Measurements from ENCODE around the gene CACNA1H. TPM values are rescaled to one million over a fixed set of nuclear protein-coding genes. Genes with fewer than 3 reads are reported as not detected.
"Not testable (repeated sequence)": the region's sequence is repeated elsewhere in the genome, so short reads cannot be mapped to it uniquely, and the experiment has no call there.

CACNA1H gene
- total RNA-seq, 1 donor from 2014 or later: 14.7 TPM

DNA sequence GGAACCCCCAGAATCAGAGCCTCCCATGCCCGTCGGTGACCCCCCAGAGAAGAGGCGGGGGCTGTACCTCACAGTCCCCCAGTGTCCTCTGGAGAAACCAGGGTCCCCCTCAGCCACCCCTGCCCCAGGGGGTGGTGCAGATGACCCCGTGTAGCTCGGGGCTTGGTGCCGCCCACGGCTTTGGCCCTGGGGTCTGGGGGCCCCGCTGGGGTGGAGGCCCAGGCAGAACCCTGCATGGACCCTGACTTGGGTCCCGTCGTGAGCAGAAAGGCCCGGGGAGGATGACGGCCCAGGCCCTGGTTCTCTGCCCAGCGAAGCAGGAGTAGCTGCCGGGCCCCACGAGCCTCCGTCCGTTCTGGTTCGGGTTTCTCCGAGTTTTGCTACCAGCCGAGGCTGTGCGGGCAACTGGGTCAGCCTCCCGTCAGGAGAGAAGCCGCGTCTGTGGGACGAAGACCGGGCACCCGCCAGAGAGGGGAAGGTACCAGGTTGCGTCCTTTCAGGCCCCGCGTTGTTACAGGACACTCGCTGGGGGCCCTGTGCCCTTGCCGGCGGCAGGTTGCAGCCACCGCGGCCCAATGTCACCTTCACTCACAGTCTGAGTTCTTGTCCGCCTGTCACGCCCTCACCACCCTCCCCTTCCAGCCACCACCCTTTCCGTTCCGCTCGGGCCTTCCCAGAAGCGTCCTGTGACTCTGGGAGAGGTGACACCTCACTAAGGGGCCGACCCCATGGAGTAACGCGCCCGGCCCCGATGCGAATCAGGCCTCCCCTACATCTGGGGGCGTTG is 68.1 kb downstream of the CACNA1H start:
- FAIRE-seq: no peak
- DNase-seq (ENCODE audit: low spot score in 2 of 2): no peak

DNA sequence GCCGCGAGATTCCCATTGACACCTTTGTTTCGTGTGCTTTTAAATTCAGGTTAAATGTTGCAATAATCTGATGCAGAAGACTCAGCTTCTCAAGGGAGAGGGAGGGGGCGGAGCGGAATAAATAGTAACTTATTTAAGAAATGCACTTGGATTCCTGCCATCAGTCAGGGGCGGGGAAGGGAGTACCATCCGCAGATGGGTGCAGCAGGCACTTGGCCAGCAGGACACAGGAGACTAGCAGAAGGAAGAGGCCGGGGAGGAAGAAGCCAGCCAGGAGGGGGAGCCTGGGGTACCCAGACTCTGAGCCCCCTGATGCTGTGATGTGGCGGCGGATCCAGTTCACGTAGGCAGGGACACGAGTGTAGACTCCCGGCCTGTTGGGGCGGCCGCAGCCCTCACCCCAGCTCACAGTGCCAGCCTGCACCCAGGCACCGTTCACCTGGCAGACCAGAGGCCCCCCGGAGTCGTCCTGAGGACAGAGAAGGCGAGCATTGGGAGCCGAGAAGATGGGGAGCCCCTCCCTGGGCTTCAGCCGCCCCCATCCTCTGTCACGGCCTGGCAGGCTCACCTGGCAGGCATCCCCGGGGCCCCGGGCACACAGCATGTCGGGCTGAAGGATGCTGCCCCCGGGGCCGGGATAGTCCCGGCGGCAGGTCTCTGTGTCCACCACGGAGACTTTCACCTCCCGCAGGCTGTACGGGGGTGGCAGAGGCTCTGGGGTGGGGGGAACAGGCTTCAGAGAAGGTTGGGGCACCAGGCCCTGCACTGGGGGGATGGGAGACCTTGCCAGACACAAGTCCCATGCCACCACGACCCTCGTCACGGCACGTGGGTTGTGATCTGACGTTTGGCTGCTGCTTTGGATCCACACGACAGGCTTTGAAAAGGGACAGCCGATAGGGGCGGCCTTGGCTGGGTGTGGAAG is 69.0 kb downstream of the CACNA1H start:
- FAIRE-seq (no peak), DNase-seq (ENCODE audit: low spot score in 2 of 2) (no peak)

DNA sequence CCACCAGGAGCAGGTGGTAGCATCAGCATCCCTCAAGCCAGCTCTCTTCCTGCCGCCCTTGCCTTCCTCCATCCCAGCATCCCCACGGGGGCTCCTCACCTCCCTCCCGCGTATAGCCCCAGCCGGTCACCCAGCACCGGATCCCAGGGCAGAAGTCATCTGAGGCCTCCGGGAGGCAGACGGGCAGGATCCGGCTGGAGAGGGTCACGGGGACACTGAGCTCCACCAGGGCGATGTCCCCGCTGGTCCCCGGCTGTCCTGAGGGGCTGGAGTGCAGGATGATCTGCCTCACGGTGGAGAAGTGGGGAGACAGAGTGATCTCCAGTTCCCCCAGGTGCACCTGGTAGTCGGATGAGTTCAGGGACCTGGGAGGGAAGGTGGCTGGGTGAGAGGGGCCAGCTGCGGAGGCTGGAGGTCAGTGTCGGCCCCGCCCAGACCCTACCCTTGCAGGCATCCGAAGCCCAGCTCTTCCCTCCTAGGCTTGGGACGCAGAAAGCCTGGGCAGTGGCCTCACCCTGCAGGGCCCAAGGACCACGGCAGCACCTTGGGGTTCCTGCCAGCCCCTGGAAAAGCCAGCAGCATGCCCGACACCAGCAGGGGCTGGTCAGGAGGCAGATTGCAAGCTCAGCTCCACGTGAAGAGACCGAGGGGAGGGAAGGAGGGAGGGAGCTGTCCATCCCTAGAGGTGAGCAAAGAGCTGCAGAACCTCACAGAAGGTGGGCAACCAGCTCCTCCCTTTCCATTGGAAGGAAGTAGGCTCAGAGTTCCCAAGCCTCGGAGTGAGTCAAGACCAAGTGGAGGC is 69.8 kb downstream of the CACNA1H start:
- no peak for DNase-seq (ENCODE audit: low spot score in 2 of 2)
- FAIRE-seq: no peak

DNA sequence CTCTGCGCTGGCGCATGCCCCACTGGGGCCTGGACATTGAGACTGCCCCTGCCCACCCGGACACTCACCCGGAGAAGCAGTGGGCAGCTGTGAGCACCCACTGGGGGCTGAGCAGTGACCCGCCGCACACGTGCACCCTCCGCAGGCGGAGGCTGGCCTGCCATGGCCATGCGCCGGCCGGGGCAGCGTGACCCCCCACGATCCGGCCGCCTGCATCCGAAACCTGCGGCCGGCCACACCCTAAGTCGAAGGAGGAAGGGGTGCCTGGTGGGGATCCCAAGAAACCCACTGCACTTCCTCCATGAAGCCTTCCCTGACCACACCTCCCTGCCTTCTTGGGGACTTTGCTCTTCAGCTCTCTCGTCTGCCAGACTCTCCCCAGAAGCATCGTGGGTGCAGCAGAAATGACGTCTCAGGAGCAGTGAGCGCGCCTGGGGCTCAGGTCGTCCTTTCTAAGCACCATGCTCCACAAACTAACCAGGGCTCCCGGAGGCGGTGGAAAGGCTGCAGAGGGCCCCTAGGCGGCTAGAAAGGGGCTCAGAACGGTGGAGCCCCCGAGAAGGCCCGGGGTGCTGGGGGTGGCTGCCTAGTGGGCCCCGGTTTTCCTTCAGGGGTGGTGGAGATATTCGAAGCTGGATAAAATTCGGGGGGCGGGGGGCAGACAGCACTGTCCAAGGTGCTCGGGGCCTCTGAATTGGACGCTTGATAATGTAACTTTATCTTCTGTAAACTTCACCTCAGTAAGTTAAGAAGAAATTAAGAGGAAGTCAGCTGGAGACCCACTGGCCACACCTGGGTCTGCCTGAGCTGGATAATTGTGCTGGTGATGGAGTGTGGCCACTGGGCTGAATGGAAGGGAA is 70.7 kb downstream of the CACNA1H start:
- FAIRE-seq (no peak), DNase-seq (ENCODE audit: low spot score in 2 of 2) (no peak)

DNA sequence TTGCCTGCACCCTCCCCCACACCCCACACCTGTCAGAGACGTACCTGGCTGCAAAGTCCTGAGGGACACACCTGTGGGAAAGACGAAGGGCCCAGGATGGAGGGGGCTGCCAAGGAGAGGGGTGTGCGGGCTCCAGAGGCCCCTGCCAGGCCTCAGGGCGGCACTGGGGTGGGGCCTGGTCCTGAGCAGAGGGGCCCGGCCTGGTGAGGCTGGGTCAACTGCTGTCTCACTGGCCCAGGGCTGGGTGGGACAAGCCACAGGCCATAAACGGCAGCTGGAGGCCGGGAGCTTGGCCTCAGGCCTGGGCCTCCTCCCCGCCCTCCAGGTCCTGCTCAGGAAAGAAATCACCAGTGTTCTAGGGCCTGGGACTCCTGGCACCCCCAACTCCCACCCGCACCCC is 71.7 kb downstream of the CACNA1H start:
- no peak for DNase-seq (ENCODE audit: low spot score in 2 of 2)
- no peak for FAIRE-seq

DNA sequence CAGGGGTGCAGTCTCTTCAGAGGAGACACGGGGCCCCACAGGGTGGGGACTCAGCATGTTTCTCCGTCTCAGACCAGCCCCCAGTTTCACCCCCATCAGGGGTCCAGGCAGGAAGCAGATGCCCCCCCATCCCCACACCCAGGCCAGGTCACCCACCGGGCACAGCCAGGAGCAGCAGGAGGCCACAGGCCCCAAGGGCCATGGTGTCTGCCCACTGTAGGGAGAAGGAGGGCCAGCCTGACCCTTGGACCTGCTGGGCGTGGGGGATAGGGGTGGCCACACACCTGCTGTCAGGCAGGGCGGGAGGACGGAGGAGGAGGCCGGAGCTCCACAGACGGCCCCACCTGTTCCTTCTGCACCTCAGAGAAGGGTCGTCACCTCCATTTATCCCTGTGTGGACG is 72.1 kb downstream of the CACNA1H start, which contains the start of gene TPSG1:
TPSG1 (minus strand) TSS at position 218 of the 401 bp plus-strand sequence; CDS start at position 202, 16 bp downstream.
- no peak for DNase-seq (ENCODE audit: low spot score in 2 of 2)
- FAIRE-seq: no peak

GRCh38 chr16:1225728-1226311 is 72.9 kb downstream of the CACNA1H start:
- FAIRE-seq; DNase-seq (ENCODE audit: low spot score in 2 of 2): not testable (repeated sequence)

GRCh38 chr16:1226692-1227091 is 73.8 kb downstream of the CACNA1H start:
- FAIRE-seq: not testable (repeated sequence)

DNA sequence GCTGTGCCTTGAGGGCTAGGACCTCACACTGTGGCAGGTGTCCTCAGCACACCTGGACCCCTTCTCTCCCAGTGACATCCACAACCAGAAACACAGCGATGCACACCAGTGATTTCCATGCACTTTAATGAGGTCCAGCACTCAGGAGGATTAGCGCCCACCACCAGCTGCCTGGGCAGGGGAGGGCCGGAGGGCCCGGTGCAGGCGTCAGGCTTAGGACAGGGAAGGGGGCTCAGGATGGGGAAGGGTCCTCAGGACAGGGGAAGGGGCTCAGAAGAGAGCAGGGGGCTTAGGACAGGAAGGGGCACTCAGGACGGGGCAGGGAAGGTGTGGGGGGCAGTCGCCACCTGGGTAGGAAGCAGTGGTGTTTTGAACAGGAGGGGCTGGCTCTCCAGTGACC is 75.3 kb downstream of the CACNA1H start:
- not testable (repeated sequence) for FAIRE-seq; DNase-seq (ENCODE audit: low spot score in 2 of 2)

More at GRCh38 chr16:1226692-1227091, 73.8 kb downstream of the CACNA1H start:
- DNase-seq (ENCODE audit: low spot score in 2 of 2): not testable (repeated sequence)

GRCh38 chr16:1229476-1229875 is 76.6 kb downstream of the CACNA1H start:
- not testable (repeated sequence) for FAIRE-seq; DNase-seq (ENCODE audit: low spot score in 2 of 2)

GRCh38 chr16:1230084-1230470 is 77.2 kb downstream of the CACNA1H start, which contains the start of gene TPSB2:
TSS of gene TPSB2 (minus strand) at chr16:1230184. CDS start at chr16:1229951, 233 bp downstream.
- not testable (repeated sequence) for FAIRE-seq; DNase-seq (ENCODE audit: low spot score in 2 of 2)

- not testable (repeated sequence) for FAIRE-seq; DNase-seq (ENCODE audit: low spot score in 2 of 2)
Observed at GRCh38 chr16:1230471-1231212, 77.7 kb downstream of the CACNA1H start.

DNA sequence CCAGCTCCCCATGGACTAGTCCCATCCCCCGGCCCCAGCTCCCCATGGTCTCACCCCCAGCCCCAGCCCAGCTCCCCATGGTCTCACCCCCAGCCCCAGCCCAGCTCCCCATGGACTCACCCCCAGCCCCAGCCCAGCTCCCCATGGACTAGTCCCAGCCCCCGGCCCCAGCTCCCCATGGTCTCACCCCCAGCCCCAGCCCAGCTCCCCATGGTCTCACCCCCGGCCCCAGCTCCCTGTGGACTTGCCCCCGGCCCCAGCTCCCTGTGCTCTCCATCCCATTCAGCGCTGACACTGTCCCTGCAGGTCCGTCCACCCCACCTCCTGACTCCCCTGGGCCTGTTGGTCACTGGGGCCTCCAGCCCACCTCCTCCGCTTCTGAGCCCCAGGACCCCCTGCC is 78.4 kb downstream of the CACNA1H start:
- FAIRE-seq; DNase-seq (ENCODE audit: low spot score in 2 of 2): not testable (repeated sequence)

DNA sequence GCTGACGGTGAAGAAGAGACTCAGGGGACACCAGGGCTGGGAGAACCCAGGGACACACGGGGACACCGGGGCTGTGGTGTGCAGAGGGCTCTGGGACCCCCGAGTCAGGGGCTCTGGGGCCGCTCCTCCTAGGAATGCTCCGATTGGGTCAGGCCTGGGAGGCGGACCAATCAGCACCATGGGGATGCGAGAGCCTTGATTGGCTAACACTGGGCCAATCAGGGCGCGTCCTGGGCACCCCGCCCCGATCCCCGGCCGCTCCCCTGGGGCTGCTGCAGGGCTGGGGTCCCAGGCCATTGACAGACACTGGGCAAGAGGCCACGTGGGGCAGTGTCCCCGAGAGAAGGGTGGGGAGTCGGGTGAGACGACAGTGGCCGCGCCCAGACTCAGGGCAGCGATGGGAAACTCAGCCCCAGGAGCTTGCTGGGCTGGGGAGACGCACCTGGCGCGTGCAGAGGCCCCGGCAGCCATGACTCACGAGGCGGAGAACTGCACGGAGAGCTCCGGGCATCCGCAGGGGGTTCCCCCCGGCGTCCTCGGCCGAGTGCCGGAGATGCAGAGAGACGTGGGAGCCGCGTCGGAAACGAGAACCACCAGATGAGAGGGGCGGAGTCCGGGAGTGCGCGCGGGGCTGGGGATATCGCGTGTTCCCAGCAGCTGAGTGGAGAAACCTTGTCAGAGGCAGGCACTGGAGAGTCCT is 79.3 kb downstream of the CACNA1H start:
- DNase-seq (ENCODE audit: low spot score in 2 of 2); FAIRE-seq: not testable (repeated sequence)

- DNase-seq (ENCODE audit: low spot score in 2 of 2); FAIRE-seq: not testable (repeated sequence)
Observed at GRCh38 chr16:1236659-1237058, 83.8 kb downstream of the CACNA1H start.

- DNase-seq (ENCODE audit: low spot score in 2 of 2): no peak
- no peak for FAIRE-seq
Observed at GRCh38 chr16:1237990-1238389, 85.1 kb downstream of the CACNA1H start.

GRCh38 chr16:1238909-1239308 is 86.0 kb downstream of the CACNA1H start:
- DNase-seq (ENCODE audit: low spot score in 2 of 2); FAIRE-seq: not testable (repeated sequence)

Measured in frontal cortex (tissue), 4 donors.